H1 (cell line): ENCODE measurements around the gene TRPV4. TPM values are rescaled to one million over a fixed set of nuclear protein-coding genes. Genes with fewer than 3 reads are reported as not detected.

ENCODE experiments used
- CTCF ChIA-PET: fragments of 300-600 bp; sonication (Branson Sonifier 250); formaldehyde crosslinking; loops from one replicate; lab custom pipeline; 2021; ENCODE audit not compliant: partially characterized antibody; lab: Charles Lee
- POLR2A ChIA-PET: fragments of 300-600 bp; sonication (Branson Sonifier 250); formaldehyde crosslinking; loops from one replicate; lab custom pipeline; 2021; ENCODE audit warnings: inconsistent platforms; ENCODE audit not compliant: partially characterized antibody; lab: Charles Lee
- DNase-seq, 2 experiments: peaks; one replicate each; pipeline versions ENCODE4 v3.0.0 to v3.0.0-alpha.2; 2010 to 2022; ENCODE audit warnings: low spot score in 2 of 2, low read depth in 1 of 2, mixed read lengths in 1 of 2
- FAIRE-seq: peaks from 2 replicates; lab custom pipeline; 2011; peaks lifted over from hg19 to GRCh38; lab: Jason Lieb, UNC
- H2AFZ ChIP-seq: 2 replicates; pipeline ENCODE4 v1.8.1; 2012; ENCODE audit warnings: low read length, inconsistent platforms
- H2AK5ac ChIP-seq: 2 replicates; pipeline ENCODE4 v1.6.1; 2013; ENCODE audit warnings: low read depth, low read length
- H2BK120ac ChIP-seq: replicated peaks from 2 replicates; pipeline ENCODE3; 2013; ENCODE audit warnings: low read depth, low read length, inconsistent platforms
- H2BK12ac ChIP-seq: 2 replicates; pipeline ENCODE4 v1.6.1; 2013; ENCODE audit warnings: low read depth, low read length
- H2BK15ac ChIP-seq: 2 replicates; pipeline ENCODE4 v1.6.1; 2013; ENCODE audit warnings: low read length
- H2BK20ac ChIP-seq: 2 replicates; pipeline ENCODE4 v1.6.1; 2013; ENCODE audit warnings: low read length
- H2BK5ac ChIP-seq: 2 replicates; pipeline ENCODE4 v1.6.1; 2013; ENCODE audit warnings: low read depth, low read length
- H3K14ac ChIP-seq: 2 replicates; pipeline ENCODE4 v1.6.1; 2013; ENCODE audit warnings: inconsistent platforms; ENCODE audit not compliant: insufficient read length
- H3K18ac ChIP-seq: 2 replicates; pipeline ENCODE4 v1.6.1; 2013; ENCODE audit warnings: low read length; ENCODE audit errors: extremely low read depth
- H3K23ac ChIP-seq: 2 replicates; pipeline ENCODE4 v1.6.1; 2013; ENCODE audit warnings: inconsistent platforms; ENCODE audit not compliant: insufficient read length
- H3K23me2 ChIP-seq: 2 replicates; pipeline ENCODE4 v1.6.1; 2013; ENCODE audit warnings: low read depth, low read length
- H3K27ac ChIP-seq: 2 replicates; pipeline ENCODE4 v1.6.1; 2011; ENCODE audit warnings: low read depth, low read length, inconsistent platforms
- H3K27me3 ChIP-seq, 4 experiments: replicated peaks in 1 of 4; 1 replicate in 1 of 4; 2 replicates in 3 of 4; pipeline versions ENCODE4 v1.6.1 to v1.8.1; 2011 to 2013; ENCODE audit warnings: low read length in 3 of 4, mild to moderate bottlenecking in 3 of 4, inconsistent platforms in 2 of 4, mixed read lengths in 2 of 4, moderate library complexity in 1 of 4; ENCODE audit not compliant: control insufficient read depth in 3 of 4, insufficient read depth in 3 of 4; ENCODE audit errors: extremely low read depth in 1 of 4
- H3K36me3 ChIP-seq, 4 experiments: 2 replicates each; pipeline versions ENCODE4 v1.6.1 to v1.8.1; 2011 to 2013; ENCODE audit warnings: mild to moderate bottlenecking in 4 of 4, low read length in 3 of 4, moderate library complexity in 2 of 4, control low read depth in 1 of 4, inconsistent platforms in 1 of 4; ENCODE audit not compliant: insufficient read depth in 4 of 4, control insufficient read depth in 2 of 4
- H3K4ac ChIP-seq: replicated peaks from 2 replicates; pipeline ENCODE3; 2013; ENCODE audit warnings: low read length, low read depth, mixed read lengths, inconsistent platforms; ENCODE audit not compliant: insufficient read length
- H3K4me1 ChIP-seq, 4 experiments: replicated peaks in 1 of 4; 1 replicate in 1 of 4; 2 replicates in 3 of 4; pipeline versions ENCODE4 v1.6.1 to v1.8.1; 2011 to 2013; ENCODE audit warnings: low read length in 3 of 4, inconsistent platforms in 2 of 4, mixed read lengths in 1 of 4; ENCODE audit not compliant: insufficient read depth in 4 of 4, control insufficient read depth in 3 of 4
- H3K4me2 ChIP-seq, 2 experiments: 2 replicates each; pipeline versions ENCODE4 v1.6.1 to v1.8.1; 2011 to 2013; ENCODE audit warnings: low read depth in 2 of 2, low read length in 2 of 2, control low read depth in 1 of 2, inconsistent platforms in 1 of 2, mild to moderate bottlenecking in 1 of 2; ENCODE audit not compliant: insufficient read depth in 1 of 2
- H3K4me3 ChIP-seq, 4 experiments: fragments of 200-600, 300-600 bp in 1 of 4; sonication (generic), shearing (Covaris generic), sonication (Bioruptor Twin) in 1 of 4; 2 replicates each; pipeline versions ENCODE4 v1.5.1 to v1.8.1; 2011 to 2016; ENCODE audit warnings: low read length in 4 of 4, low read depth in 3 of 4, control low read depth in 2 of 4, inconsistent platforms in 2 of 4, mild to moderate bottlenecking in 2 of 4, mixed read lengths in 1 of 4, moderate library complexity in 1 of 4; ENCODE audit not compliant: insufficient read depth in 2 of 4; ENCODE audit errors: extremely low read depth in 1 of 4
- H3K56ac ChIP-seq: replicated peaks from 2 replicates; pipeline ENCODE3; 2013; ENCODE audit warnings: low read depth, mild to moderate bottlenecking, mixed read lengths, low read length, inconsistent platforms; ENCODE audit not compliant: insufficient read length
- H3K79me1 ChIP-seq: 2 replicates; pipeline ENCODE4 v1.6.1; 2013; ENCODE audit warnings: low read depth, low read length, control low read depth
- H3K79me2 ChIP-seq, 2 experiments: 2 replicates each; pipeline versions ENCODE4 v1.6.1 to v1.8.1; 2012 to 2013; ENCODE audit warnings: low read length in 2 of 2, mild to moderate bottlenecking in 2 of 2, inconsistent platforms in 1 of 2; ENCODE audit not compliant: insufficient read depth in 2 of 2, control insufficient read depth in 1 of 2
- H3K9ac ChIP-seq, 4 experiments: replicated peaks in 1 of 4; 1 replicate in 1 of 4; 2 replicates in 3 of 4; pipeline versions ENCODE4 v1.6.1 to v1.8.1; 2011 to 2013; ENCODE audit warnings: low read depth in 3 of 4, low read length in 3 of 4, control low read depth in 2 of 4, mild to moderate bottlenecking in 2 of 4, moderate library complexity in 2 of 4, inconsistent platforms in 1 of 4; ENCODE audit errors: extremely low read depth in 1 of 4
- H3K9me3 ChIP-seq, 2 experiments: 2 replicates each; pipeline versions ENCODE4 v1.6.1 to v1.8.1; 2012 to 2013; ENCODE audit warnings: mild to moderate bottlenecking in 2 of 2, moderate library complexity in 2 of 2, control low read depth in 1 of 2, inconsistent platforms in 1 of 2, low read depth in 1 of 2, low read length in 1 of 2, mixed read lengths in 1 of 2; ENCODE audit not compliant: insufficient read depth in 2 of 2
- H4K20me1 ChIP-seq, 2 experiments: replicated peaks in 1 of 2; 2 replicates each; pipeline versions ENCODE3 to v1.8.1; 2011 to 2013; ENCODE audit warnings: inconsistent platforms in 2 of 2, low read length in 2 of 2, mild to moderate bottlenecking in 1 of 2; ENCODE audit not compliant: insufficient read depth in 2 of 2, control insufficient read depth in 1 of 2
- H4K5ac ChIP-seq: 2 replicates; pipeline ENCODE4 v1.6.1; 2013; ENCODE audit warnings: low read length, low read depth, mixed read lengths, inconsistent platforms; ENCODE audit not compliant: insufficient read length
- H4K8ac ChIP-seq: 2 replicates; pipeline ENCODE4 v1.8.0; 2013; ENCODE audit warnings: mild to moderate bottlenecking, moderate library complexity, low read length, inconsistent platforms; ENCODE audit not compliant: insufficient read depth; ENCODE audit errors: extremely low read depth
- H4K91ac ChIP-seq: replicated peaks from 2 replicates; pipeline ENCODE3; 2013; ENCODE audit warnings: low read length, mixed read lengths, inconsistent platforms; ENCODE audit not compliant: insufficient read length
- HDAC2 ChIP-seq, 2 experiments: fragments of 300-600 bp in 1 of 2; sonication (generic) in 1 of 2; IDR thresholded peaks; 2 replicates each; pipeline ENCODE4 v1.6.1; 2011 to 2012; ENCODE audit warnings: low read depth in 2 of 2, low read length in 2 of 2, mild to moderate bottlenecking in 2 of 2, moderate library complexity in 2 of 2, borderline replicate concordance in 1 of 2, inconsistent platforms in 1 of 2
- WGBS, 2 experiments: shearing (Covaris generic) in 1 of 2; methylation state at CpG; one replicate each; pipeline versions ENCODE4 v1.1.6 to v1.1.7; 2013 to 2015; ENCODE audit warnings: low lambda C conversion rate in 2 of 2, mixed read lengths in 2 of 2, inconsistent platforms in 1 of 2, low coverage in 1 of 2, missing lambda C conversion rate in 1 of 2; ENCODE audit not compliant: insufficient replicate concordance in 2 of 2, insufficient coverage in 1 of 2, insufficient read length in 1 of 2; ENCODE audit errors: extremely low coverage in 1 of 2, missing lambda C conversion rate in 1 of 2; 5-methylcytosine and 5-hydroxymethylcytosine counted together
- polyA plus RNA-seq, 7 experiments: library from polyadenylated mRNA; depleted of rRNA in 3 of 7; stranded (reverse) in 5 of 7; unstranded in 2 of 7; fragments of >200 nt in 5 of 7; fragments of 200-250 nt in 2 of 7; gene quantifications; 1 replicate in 5 of 7; 2 replicates in 1 of 7; 4 replicates in 1 of 7; pipeline versions ENCODE4 v1.2.1 to v1.2.3, GENCODE V29; 2011 to 2013; ENCODE audit warnings: missing spikeins in 2 of 7, mixed read lengths in 2 of 7
- total RNA-seq: library from RNA; stranded (reverse); fragmentation: NEBNext Ultra II Directional; extraction: Animal tissue kit (Norgen Biotek cat#: 25700); gene quantifications from 2 replicates; pipeline ENCODE4 v1.2.1, GENCODE V29; 2021

Gene TRPV4
- total and polyA plus RNA-seq, 2 of the 8 experiments (the other 6 are each of a cell fraction or from before 2014, with no cell fraction given) = 2.1 to 6.2 TPM

DNA sequence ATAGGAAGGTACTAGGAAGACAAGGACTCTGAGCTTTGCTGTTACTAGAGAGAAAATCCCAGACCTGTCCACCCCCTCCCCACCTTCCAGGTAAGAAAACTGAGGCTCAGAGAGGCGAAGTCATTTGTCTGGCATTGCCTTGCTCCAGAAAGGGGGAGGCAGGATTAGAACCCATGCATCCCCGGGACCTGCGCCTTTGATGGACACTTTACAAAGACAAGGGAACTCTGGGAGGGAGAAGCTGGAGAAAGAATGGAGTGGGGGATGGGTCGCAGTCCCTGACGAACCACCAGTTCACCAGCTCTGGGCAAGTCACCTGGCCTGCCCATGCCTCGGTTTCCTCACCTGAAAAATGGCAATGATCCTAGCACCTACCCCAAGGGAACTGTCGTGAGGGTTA, 10.8 kb downstream of the TRPV4 start:
- POLR2A ChIA-PET = no interaction called here
- no peak overlapping the region for H3K56ac ChIP-seq
- no peak overlapping the region for H2BK120ac ChIP-seq
- no peak overlapping the region for H3K27ac ChIP-seq
- WGBS, 2 experiments = 86% methylated on average over 7 of the region's 7 CpGs; no CpG with 5 or more reads in 1 of the 2 experiments
- peaks cover 0 to 7% (median 4%) of the 10 kb centered on the region in 4 experiments; a peak in 5 of 7 replicates for H3K4me1 ChIP-seq
- no peak overlapping the region for H4K8ac ChIP-seq
- 0 out of 2 replicates have a peak overlapping the region, but pooled peaks have one; percentile 11 for H2BK12ac ChIP-seq
- peak overlapping the region in 1 of 4 experiments; percentile 28; a peak in 1 of 7 replicates for H3K9ac ChIP-seq
- no peak overlapping the region for H3K23ac ChIP-seq
- H4K5ac ChIP-seq = no peak overlapping the region
- H3K36me3 ChIP-seq = no peaks in the 10 kb centered on the region
- FAIRE-seq (no peak), DNase-seq (no peak)
- H3K4me3 ChIP-seq = no peak overlapping the region
- no peaks in the 10 kb centered on the region for H3K79me1 ChIP-seq
- H2BK5ac ChIP-seq = no peak overlapping the region
- no peak overlapping the region for H2AFZ ChIP-seq
- no peaks in the 10 kb centered on the region for H3K27me3 ChIP-seq
- no peak overlapping the region for H3K18ac ChIP-seq
- CTCF ChIA-PET = interaction anchor here (0.6 to 2.0 kb wide), 8 partner anchors 13 to 348 kb away, joined by 3 to 8 read pairs (median 3); no protein-coding TSS in a partner anchor
- no peak overlapping the region for H3K14ac ChIP-seq
- no peak overlapping the region for H4K91ac ChIP-seq
- H3K79me2 ChIP-seq = no peaks in the 10 kb centered on the region
- peak overlapping the region; percentile 5; the same call in 1 of the 2 replicates for H2BK20ac ChIP-seq
- no peaks in the 10 kb centered on the region for H4K20me1 ChIP-seq
- no peaks in the 10 kb centered on the region for H3K9me3 ChIP-seq
- H2AK5ac ChIP-seq = 0 out of 2 replicates have a peak overlapping the region, but pooled peaks have one; percentile 25
- H3K4me2 ChIP-seq = no peak overlapping the region
- H3K4ac ChIP-seq = peak overlapping the region; percentile 12
- 0 out of 2 replicates have a peak overlapping the region, but pooled peaks have one; percentile 25 for H2BK15ac ChIP-seq
- no peak for TF ChIP-seq HDAC2 (IDR thresholded peaks at IDR 0.05; ENCODE audit: borderline replicate concordance in 1 of 2, low read depth in 2 of 2, low read length in 2 of 2)
- H3K23me2 ChIP-seq = peaks cover 1% of the 10 kb centered on the region; the same call in 1 of the 2 replicates
